WTC11 (cell line): ENCODE results near the gene NHSL1.

Experiments used
- ATF1 ChIP-seq: sonication (generic); formaldehyde crosslinking; IDR thresholded peaks from 2 replicates; pipeline ENCODE4 v1.8.1; 2023; ENCODE audit warnings: mild to moderate bottlenecking, moderate library complexity, missing genetic modification reagents
- ATF3 ChIP-seq: sonication (generic); formaldehyde crosslinking; conservative IDR thresholded peaks from 2 replicates; pipeline ENCODE4 v1.8.1; 2022; ENCODE audit warnings: mild to moderate bottlenecking, missing genetic modification reagents
- CTCF ChIP-seq: fragments of 200-600 bp; IDR thresholded peaks from 2 replicates; pipeline ENCODE4 v1.8.0; 2022; ENCODE audit warnings: antibody characterized with exemption
- ESRRA ChIP-seq: sonication (generic); formaldehyde crosslinking; IDR thresholded peaks from 2 replicates; pipeline ENCODE4 v1.8.1; 2022; ENCODE audit warnings: mild to moderate bottlenecking, missing genetic modification reagents, borderline replicate concordance
- NFYB ChIP-seq: sonication (generic); formaldehyde crosslinking; conservative IDR thresholded peaks from 2 replicates; pipeline ENCODE4 v1.8.0; 2022; ENCODE audit warnings: low read depth, missing genetic modification reagents
- STAT6 ChIP-seq: sonication (generic); formaldehyde crosslinking; conservative IDR thresholded peaks from 2 replicates; pipeline ENCODE4 v1.8.1; 2023; ENCODE audit warnings: mild to moderate bottlenecking, low read depth, missing genetic modification reagents, moderate library complexity
- ZNF138 ChIP-seq: sonication (generic); formaldehyde crosslinking; conservative IDR thresholded peaks from 2 replicates; pipeline ENCODE4 v1.8.1; 2022; ENCODE audit warnings: mild to moderate bottlenecking, moderate library complexity, missing genetic modification reagents
- ZNF512 ChIP-seq: sonication (generic); formaldehyde crosslinking; IDR thresholded peaks from 2 replicates; pipeline ENCODE4 v1.8.1; 2022; ENCODE audit warnings: missing genetic modification reagents, borderline replicate concordance

GRCh38 chr6:138378463-138378862 lies 120.8 kb downstream of the NHSL1 start:
- TF ChIP-seq ATF3 (CRISPR knock-in tag) (no peak), NFYB (CRISPR knock-in tag) (no peak), ATF1 (CRISPR knock-in tag) (no peak), CTCF (no peak), ESRRA (CRISPR knock-in tag) (no peak), ZNF138 (CRISPR knock-in tag) (no peak), STAT6 (CRISPR knock-in tag) (no peak), ZNF512 (CRISPR knock-in tag) (no peak)
